Parathyroid adenoma (tissue), 2 donors: ENCODE data around the gene CDH4.

ENCODE experiments used
- H2AFZ ChIP-seq: fragments of 300-600 bp; sonication (generic); one replicate; pipeline ENCODE4 v1.7.0; 2017; ENCODE audit warnings: antibody characterized with exemption, mild to moderate bottlenecking
- H3K27ac ChIP-seq: fragments of 300-600 bp; sonication (generic); one replicate; pipeline ENCODE4 v1.7.0; 2017
- H3K27me3 ChIP-seq: fragments of 300-600 bp; sonication (generic); one replicate; pipeline ENCODE4 v1.7.0; 2017; ENCODE audit warnings: low read length; ENCODE audit not compliant: control insufficient read depth, insufficient read depth
- H3K36me3 ChIP-seq: fragments of 300-600 bp; sonication (generic); one replicate; pipeline ENCODE4 v1.7.0; 2017; ENCODE audit warnings: low read length; ENCODE audit not compliant: control insufficient read depth, insufficient read depth
- H3K4me1 ChIP-seq: fragments of 300-600 bp; sonication (generic); one replicate; pipeline ENCODE4 v1.7.0; 2017; ENCODE audit warnings: control low read depth
- H3K4me2 ChIP-seq: fragments of 300-600 bp; sonication (generic); one replicate; pipeline ENCODE4 v1.7.0; 2017; ENCODE audit warnings: low read length
- H3K4me3 ChIP-seq: fragments of 300-600 bp; sonication (generic); one replicate; pipeline ENCODE4 v1.7.0; 2017; ENCODE audit warnings: low read depth, low read length
- H3K79me2 ChIP-seq: fragments of 300-600 bp; sonication (generic); one replicate; pipeline ENCODE4 v1.7.0; 2017; ENCODE audit warnings: control low read depth
- H3K9ac ChIP-seq: fragments of 300-600 bp; sonication (generic); one replicate; pipeline ENCODE4 v1.7.0; 2017; ENCODE audit warnings: mild to moderate bottlenecking
- H3K9me3 ChIP-seq: fragments of 300-600 bp; sonication (generic); one replicate; pipeline ENCODE4 v1.7.0; 2017; ENCODE audit warnings: low read length; ENCODE audit not compliant: control insufficient read depth
- TF ChIP-seq, protein P1 (sequence below): fragments of 300-600 bp; sonication (generic); IDR thresholded peaks from one replicate; pipeline ENCODE4 v1.7.0; 2017; ENCODE audit warnings: antibody characterized with exemption, mild to moderate bottlenecking
- donor health status: primary hyperparathyroidism.

The CDH4 gene

DNA sequence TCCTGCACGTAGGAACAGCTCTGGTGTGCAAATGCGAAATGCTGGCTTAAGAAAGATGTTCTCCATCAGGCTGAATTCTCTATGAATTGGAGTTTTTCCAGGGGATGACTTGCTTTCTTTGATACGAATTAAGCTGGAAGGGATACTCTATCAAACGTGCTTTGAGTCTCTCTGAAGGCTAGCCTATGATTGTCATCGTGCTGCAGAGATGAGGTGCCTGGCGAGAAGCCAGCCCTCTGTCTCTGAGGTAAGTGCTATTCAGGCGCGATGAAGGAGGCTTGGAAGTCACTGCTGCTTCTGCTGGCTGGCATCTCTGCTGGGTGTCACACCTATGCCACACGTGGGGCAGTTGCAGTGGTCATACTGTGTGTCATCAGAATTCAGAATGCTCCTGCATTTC, 589.9 kb downstream of the CDH4 start:
- Histone ChIP-seq H3K9me3 (no peaks in the 10 kb centered on the region), H3K27me3 (no peaks in the 10 kb centered on the region), H3K4me3 (no peak overlapping the region), H3K79me2 (no peaks in the 10 kb centered on the region), H3K36me3 (no peaks in the 10 kb centered on the region), H3K9ac (no peak overlapping the region), H3K4me1 (no peaks in the 10 kb centered on the region), H3K27ac (no peak overlapping the region), H2AFZ (no peak overlapping the region), H3K4me2 (no peak overlapping the region)
- TF ChIP-seq, protein P1, sequence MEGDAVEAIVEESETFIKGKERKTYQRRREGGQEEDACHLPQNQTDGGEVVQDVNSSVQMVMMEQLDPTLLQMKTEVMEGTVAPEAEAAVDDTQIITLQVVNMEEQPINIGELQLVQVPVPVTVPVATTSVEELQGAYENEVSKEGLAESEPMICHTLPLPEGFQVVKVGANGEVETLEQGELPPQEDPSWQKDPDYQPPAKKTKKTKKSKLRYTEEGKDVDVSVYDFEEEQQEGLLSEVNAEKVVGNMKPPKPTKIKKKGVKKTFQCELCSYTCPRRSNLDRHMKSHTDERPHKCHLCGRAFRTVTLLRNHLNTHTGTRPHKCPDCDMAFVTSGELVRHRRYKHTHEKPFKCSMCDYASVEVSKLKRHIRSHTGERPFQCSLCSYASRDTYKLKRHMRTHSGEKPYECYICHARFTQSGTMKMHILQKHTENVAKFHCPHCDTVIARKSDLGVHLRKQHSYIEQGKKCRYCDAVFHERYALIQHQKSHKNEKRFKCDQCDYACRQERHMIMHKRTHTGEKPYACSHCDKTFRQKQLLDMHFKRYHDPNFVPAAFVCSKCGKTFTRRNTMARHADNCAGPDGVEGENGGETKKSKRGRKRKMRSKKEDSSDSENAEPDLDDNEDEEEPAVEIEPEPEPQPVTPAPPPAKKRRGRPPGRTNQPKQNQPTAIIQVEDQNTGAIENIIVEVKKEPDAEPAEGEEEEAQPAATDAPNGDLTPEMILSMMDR: no peak

DNA sequence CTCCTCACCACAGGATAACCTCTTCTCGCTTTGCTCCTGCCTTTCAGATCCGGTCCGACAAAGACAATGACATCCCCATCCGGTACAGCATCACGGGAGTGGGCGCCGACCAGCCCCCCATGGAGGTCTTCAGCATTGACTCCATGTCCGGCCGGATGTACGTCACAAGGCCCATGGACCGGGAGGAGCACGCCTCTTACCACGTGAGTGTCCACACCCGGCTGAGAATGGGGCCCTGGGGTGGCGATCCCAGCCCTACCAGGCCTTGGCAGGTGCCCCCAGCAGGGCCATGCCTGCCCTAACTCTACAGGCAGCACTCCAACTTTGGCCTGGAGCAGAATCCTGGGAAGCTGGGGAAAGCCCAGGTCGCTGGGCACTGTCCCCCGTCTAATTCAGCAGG, 592.6 kb downstream of the CDH4 start:
- no peaks in the 10 kb centered on the region for H3K9me3 ChIP-seq
- H3K9ac ChIP-seq: no peak overlapping the region
- no peaks in the 10 kb centered on the region for H3K4me1 ChIP-seq
- no peak overlapping the region for H2AFZ ChIP-seq
- no peaks in the 10 kb centered on the region for H3K36me3 ChIP-seq
- TF ChIP-seq, protein P1: no peak
- no peaks in the 10 kb centered on the region for H3K27me3 ChIP-seq
- H3K27ac ChIP-seq: no peak overlapping the region
- no peaks in the 10 kb centered on the region for H3K79me2 ChIP-seq
- H3K4me3 ChIP-seq: no peak overlapping the region
- H3K4me2 ChIP-seq: no peak overlapping the region

DNA sequence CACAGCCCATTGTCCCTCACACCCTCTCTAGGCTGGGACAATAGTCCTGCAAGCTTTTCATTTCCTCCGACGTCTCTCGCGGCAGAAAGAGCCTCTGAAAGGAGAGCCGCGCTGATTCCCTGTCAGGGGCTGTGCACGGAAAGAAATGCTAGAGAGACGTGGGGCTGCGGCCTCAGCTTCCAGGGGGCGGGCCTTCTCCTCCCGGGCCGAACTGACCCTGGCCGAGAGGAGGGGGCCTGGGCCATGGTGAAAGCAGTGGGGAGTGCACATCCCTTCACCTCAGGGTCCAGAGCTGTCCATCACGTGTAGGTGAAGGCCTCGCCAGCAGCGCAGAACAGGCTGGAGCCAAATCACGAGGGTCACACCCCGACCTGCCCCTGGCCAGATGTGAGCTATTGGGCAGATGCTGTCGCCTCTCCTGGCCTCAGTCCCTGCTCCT, 593.2 kb downstream of the CDH4 start:
- Histone ChIP-seq H3K27ac (no peak overlapping the region), H2AFZ (no peak overlapping the region), H3K9ac (no peak overlapping the region), H3K4me1 (no peaks in the 10 kb centered on the region), H3K79me2 (no peaks in the 10 kb centered on the region), H3K36me3 (no peaks in the 10 kb centered on the region), H3K27me3 (no peaks in the 10 kb centered on the region), H3K9me3 (no peaks in the 10 kb centered on the region), H3K4me2 (no peak overlapping the region), H3K4me3 (no peak overlapping the region)
- TF ChIP-seq, protein P1: no peak

DNA sequence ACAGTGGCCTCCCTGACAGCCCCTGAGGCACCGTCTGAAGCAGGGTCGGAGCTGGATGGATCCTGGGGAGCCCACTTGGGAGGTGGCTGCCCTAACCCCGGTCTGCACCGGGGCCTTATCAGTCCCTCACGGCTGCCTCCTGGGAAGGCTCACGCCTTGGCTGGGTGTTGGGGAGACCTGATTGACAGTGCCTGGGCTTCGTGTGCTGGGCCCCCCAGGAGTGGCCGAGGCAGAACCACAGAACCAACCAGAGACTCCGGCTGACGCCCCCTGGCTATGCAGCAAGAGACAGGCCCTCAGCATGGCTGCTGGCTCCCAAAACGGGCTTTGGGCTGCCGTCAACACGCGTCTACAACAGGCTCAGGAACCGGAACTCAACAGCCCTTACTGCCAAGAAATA, 594.0 kb downstream of the CDH4 start:
- H3K79me2 ChIP-seq: no peaks in the 10 kb centered on the region
- no peak overlapping the region for H3K27ac ChIP-seq
- H3K9me3 ChIP-seq: no peaks in the 10 kb centered on the region
- no peak overlapping the region for H3K4me3 ChIP-seq
- no peak overlapping the region for H3K4me2 ChIP-seq
- H3K4me1 ChIP-seq: no peaks in the 10 kb centered on the region
- no peaks in the 10 kb centered on the region for H3K36me3 ChIP-seq
- H3K9ac ChIP-seq: no peak overlapping the region
- TF ChIP-seq, protein P1: no peak
- no peak overlapping the region for H2AFZ ChIP-seq
- no peaks in the 10 kb centered on the region for H3K27me3 ChIP-seq

DNA sequence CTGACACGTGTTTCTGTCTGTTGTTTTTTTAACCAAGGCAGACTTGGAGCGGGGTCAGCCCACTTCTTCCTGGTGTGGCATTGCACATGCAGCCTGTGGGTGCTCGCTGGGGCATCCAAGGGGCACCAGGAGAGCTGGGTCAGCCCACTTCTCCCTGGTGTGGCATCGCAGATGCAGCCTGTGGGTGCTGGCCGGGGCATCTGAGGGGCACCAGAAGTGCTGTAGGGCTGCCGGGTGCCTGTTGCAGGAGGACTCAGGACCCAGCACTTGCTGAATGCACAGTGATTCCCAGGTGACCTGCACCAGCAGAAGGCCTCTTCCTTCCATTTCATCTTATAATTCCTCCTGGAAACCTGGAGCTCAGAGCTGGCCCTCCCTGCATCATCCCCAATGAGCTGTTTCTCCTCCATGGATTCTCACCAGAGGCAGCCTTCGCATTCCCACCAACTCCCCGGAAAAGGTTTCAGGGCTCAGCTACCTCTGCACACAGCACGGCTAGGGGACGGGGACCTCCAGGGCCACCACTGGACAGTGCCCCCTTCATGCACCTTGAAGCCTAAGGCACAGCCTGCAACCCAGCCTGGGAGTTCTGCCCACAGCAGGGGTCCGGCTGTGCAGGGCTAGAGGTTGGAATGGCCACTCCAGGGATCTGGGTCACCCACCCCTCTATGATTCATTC, 594.8 kb downstream of the CDH4 start:
- H3K9me3 ChIP-seq: no peaks in the 10 kb centered on the region
- no peaks in the 10 kb centered on the region for H3K4me1 ChIP-seq
- no peaks in the 10 kb centered on the region for H3K79me2 ChIP-seq
- H3K36me3 ChIP-seq: no peaks in the 10 kb centered on the region
- H2AFZ ChIP-seq: no peak overlapping the region
- no peak overlapping the region for H3K9ac ChIP-seq
- no peaks in the 10 kb centered on the region for H3K27me3 ChIP-seq
- no peak overlapping the region for H3K4me3 ChIP-seq
- TF ChIP-seq, protein P1: no peak
- no peak overlapping the region for H3K27ac ChIP-seq
- no peak overlapping the region for H3K4me2 ChIP-seq
